HL-60/S4 (cell line): ENCODE measurements around the gene DLGAP1.

Experiments used
- in situ Hi-C: fragments of 300-500 bp; cut with MboI; formaldehyde crosslinking; loops from 2 replicates; pipeline ENCODE4 v1.14.3; 2022; ENCODE audit warnings: low sequenced_read_pairs

The DLGAP1 gene

DNA sequence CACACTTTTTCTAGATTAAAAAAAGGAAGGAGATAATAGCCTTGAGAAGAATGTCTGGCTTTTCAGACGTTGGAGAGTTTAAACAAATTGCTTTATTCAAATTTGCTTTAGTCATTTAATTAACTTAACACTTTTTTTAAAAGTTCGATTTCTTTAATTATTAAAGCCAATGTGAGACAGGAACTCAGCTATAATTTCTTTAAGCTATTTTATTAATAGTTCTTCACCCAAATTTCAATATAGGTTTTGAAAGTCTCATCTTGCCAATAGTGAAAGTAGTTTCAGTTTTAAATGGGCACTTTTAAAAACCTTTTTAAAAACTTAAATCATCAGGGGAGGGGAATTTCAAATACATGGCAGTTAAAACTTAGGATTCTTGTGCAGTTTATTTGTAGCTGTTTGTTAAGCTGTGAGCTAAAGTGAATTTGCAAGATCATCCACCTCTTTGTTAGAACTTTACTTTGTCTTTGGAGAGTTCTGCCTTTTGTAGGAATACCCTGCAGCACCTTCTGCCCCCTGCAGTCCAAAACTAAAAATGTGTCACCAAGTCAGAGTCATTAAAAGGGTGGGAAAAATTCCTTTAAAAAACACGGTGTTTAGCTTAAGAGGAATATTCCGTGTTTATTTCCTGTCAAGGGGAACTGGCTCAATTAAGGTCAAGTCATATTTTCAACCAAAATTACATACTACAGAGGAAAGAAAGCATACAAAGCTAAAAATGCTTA lies 1000.6 kb downstream of the DLGAP1 start:
- in situ Hi-C loops, result loop anchor here (5.0 to 10.0 kb wide), 2 partner anchors 143 to 210 kb away; no protein-coding TSS in a partner anchor

DNA sequence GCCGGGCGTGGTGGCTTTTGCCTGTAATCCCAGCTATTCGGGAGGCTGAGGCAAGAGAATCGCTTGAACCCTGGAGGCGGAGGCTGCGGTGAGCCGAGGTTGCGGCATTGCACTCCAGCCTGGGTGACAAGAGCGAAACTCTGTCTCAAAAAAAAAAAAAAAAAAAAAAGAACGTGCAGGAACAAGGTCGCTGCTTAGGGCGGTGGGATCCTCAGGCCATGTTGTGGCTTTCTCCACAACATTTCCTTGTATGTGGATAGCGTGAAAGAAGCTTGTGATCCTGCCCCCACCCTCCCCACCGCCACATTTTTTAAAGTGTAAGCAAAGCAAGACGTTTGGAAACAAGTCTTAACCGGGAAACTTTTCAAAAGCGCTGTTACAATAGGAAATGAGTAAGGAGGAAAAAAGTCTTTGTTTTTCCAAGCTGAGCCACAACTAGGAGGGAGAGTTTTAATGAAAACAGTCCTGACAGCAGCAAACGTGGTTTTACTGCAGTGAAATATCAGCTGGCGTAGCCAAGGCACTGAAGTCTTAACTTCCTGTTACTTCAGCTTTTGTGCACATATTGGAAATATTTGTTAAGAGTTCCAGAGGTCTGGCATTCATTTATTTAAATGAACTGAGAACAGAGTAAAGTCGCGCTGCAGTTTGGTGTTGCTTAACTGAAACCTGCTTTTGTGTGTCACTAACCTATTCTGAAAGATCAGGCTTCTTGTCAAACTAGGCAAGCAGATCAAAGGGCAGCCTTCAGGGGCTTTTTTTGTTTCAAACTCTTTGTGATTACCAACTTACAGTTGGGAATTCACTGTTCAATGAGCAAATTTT lies 1001.4 kb downstream of the DLGAP1 start:
- in situ Hi-C loops, result loop anchor here (5.0 to 10.0 kb wide), 2 partner anchors 144 to 211 kb away; no protein-coding TSS in a partner anchor

DNA sequence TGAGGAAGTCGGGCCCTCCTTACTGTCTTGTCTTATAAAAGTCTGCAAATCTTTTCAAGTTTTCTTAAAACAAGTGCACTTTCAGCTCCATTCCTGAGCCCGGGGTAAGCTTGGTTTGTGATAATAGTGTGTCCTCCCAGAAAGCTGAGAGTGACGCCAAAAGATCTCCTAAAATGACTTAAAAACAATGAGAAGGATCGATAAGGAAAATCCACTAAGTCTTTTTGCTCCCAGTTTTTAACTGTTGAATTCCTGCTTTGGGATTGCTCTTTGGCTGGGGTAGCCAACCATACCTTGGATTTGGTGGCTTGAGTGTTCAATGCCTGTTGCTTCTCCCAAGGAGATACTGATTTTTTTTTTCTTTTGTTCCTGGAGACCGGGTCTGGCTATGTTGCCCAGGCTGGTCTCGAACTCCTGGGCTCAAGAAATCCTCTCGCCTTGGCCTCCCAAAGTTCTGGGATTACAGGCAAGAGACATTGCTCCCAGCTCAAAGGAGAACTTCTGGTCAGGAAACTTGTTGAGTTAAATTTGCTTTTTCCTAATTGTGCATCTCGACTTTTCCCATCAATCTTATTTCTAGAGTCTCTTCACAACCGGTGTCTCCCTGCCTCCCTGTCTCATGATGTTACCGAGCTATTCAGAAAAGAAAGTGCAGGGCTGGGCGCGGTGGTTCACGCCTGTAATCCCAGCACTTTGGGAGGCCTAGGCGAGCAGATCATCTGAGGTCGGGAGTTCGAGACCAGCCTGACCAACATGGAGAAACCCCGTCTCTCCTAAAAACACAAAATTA lies 1002.2 kb downstream of the DLGAP1 start:
- in situ Hi-C loops, result loop anchor here (5.0 to 10.0 kb wide), 2 partner anchors 144 to 212 kb away; no protein-coding TSS in a partner anchor

DNA sequence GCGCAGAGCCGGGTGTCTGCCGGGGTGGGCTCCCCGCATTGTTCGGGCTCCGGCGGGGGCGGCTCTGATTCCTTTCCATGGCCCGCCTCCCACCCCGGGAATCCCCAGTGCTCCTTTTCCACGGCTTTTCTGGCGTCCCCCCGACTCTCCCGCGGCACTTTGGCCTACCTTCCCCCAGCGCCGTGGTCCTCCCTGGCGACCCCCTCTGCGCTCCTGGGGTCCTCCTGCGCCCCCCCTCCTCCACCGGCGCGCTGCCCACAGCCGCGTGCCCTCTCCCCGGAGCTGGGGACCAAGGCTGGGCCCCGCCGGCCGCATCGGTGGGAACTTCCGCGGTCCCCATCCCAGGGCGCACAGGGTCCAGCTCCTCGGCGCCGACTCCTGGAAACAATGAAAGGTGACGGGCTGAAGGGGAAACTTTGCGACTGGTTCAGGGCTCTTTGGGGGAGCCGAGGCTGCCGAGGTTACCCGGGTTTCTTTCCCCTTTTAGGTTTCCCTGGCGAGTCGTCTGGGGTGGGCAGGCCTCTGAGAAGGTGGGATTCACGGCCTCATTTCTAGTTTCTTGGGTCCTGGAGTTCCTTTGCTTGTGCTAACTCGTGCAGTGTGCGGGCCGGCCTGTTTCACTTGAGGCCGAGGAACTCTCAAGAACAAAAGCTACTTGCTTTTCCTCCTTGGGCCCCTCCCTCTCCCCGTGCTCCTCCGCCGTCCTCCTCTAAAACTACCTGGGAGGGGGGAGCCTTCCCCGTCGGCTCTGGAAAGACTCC lies 1002.9 kb downstream of the DLGAP1 start:
- in situ Hi-C loops, result loop anchor here (5.0 to 10.0 kb wide), 2 partner anchors 145 to 213 kb away; no protein-coding TSS in a partner anchor

DNA sequence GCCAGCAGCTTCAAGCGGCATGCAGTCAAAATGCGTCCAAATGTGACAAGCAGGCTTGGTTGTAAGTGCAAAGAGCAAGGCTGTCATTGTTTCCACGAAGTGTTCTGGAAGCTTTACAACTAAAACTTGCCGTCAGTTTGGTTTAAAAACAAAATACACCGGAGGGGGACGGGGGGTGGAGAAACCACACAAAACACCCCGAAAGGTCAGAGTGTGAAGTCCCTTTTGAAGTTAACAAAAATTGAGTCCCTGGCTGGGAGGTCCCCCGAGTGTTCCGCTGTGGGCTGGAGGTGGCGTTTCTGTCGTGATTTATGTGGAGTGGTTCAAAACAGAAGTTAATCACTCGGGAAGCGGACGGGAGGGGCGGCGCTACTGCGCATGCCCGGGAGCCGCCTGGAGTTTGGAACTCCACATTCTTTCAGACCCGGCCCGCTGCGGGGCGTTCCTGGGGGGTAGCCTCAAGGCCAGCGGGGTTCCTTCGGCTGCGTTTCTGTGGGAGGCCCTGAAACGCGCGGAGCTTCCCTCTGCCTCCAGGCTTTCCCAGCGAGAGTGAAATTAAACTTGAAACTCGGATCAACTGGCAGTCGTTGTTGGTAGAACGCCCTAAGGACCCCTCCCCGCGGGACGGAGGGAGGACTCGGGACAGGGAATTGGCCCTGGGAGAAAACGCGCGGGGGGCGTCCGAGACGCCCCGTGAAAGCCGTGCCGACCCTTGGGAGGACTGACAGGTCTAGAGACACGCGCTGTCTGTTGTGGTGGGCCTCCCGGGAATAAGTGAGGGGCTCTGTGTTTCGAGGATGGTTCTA lies 1003.7 kb downstream of the DLGAP1 start:
- in situ Hi-C loops, result loop anchor here (5.0 to 10.0 kb wide), 2 partner anchors 146 to 213 kb away; no protein-coding TSS in a partner anchor

DNA sequence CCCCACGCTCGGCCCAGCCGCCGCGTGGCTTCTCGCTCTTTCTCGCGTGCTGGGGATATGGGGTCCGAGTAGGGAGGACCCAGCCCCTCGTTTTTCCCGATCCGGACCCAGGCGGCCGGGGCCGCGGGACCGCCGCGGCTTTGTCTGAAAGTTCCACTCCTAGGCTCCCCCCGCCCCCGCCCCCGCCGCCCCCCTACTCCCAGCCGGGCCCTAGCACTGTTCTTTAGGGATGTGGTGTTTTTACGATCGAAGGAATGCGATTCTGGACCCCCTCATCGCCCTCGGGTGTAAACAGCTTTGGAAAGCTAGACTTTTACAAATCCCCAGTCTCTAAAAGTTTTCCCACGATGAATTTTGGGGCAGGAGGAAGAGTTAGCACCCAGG lies 1004.3 kb downstream of the DLGAP1 start:
- in situ Hi-C loops, result loop anchor here (5.0 to 10.0 kb wide), 2 partner anchors 147 to 214 kb away; no protein-coding TSS in a partner anchor

DNA sequence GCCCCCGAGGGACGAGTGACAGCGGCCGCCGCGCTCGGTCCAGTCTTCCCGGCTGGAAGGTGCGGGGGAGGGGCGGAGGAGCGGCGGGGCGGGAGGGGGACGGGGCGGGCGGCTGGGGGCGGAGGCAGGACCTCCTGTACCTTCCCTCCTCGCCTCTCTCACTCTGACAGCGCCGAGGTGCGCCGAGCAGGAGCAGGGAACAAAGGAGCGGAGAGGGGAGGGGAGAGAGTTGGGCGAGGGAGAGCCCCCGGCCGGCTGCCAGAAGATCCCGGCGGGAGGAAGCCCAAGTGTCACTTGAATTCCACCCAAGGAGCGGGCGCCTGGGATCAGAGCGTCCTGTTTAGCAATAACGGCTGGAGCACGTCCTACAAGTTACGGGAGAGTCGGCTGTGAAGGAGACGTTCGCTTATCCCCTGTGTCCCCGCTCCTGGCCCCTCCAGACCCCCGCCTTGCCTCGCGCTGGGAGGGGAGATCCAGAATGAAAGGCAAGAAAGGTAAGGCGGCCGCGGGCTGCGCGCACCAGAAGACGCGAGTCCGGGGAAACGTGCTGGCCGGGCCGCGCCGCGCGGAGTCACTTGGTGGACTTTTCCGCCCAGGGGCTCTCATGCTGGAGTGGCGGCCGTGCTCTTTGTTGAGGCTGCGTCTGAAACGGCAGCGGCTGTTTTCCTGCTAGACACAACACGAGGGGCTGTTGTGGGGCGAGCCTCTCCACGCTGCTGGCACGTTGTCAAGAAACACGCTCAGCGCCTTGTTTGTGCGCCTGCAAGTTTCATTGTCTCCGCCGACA lies 1004.9 kb downstream of the DLGAP1 start, which contains the start of gene TGIF1:
Gene TGIF1, plus strand, starts transcription at position 161 of the 787 bp plus-strand sequence. Its CDS starts 318 bp downstream, at position 479.
- in situ Hi-C loops, result loop anchor here (5.0 to 10.0 kb wide), 2 partner anchors 147 to 215 kb away; no protein-coding TSS in a partner anchor

DNA sequence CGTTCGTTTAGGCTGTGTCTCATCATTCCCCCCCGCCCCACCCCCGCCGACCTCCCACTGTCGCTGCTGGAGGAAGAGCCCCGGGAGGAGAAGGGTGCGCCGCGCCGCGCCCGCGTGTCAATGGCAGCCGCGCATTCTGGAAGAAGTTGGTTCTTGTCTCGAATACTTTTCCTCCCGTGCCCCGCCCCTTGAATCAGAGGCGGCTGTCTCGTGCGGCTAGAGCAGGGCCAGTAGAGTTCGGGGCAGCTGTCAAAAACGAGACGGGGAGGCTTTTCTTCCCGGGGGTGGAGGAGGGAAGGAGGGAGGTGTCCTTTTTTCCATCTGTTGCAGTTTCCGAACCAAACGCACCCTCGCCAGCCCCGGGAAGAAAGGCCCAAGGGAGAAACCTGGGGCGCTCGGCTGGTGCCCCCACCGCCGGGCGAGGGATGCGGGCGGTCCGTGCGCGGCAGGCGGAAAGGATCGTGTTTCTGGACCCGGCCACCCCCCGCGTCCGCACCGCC lies 1005.5 kb downstream of the DLGAP1 start:
- in situ Hi-C loops, result loop anchor here (5.0 to 10.0 kb wide), 2 partner anchors 148 to 215 kb away; no protein-coding TSS in a partner anchor

DNA sequence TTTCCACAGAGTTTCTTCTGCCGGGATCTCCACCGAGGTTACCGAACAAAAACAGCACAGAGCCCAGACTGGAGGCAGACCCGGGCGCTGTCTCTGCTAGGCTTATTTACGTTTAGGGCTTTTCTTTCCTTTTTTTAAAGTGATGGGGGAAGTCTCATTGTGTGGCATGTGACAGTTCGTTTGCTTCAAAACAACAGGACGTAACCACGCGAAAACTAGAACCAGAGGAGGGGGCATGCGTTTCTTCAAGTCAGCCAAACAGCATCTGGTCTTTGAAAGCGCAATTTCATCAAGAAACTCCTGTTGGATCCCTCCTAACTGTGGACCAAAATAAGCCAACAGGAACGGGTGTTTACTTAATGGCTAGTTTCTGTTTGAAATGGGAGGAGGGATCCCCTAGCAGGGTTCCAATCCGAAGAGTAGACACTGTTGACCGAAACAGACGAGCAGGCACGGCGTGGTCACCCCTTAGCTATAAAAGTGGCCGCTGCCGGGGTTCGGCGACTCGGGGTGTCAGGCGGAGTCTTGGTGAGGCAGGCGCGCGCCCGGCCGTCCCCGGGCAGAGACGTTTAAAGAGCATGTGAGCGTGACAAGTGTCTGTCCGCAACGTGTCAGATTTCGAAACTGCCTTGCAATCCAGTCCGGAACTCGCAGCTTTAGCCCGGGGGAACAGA lies 1006.1 kb downstream of the DLGAP1 start:
- in situ Hi-C loops, result no loop called here

DNA sequence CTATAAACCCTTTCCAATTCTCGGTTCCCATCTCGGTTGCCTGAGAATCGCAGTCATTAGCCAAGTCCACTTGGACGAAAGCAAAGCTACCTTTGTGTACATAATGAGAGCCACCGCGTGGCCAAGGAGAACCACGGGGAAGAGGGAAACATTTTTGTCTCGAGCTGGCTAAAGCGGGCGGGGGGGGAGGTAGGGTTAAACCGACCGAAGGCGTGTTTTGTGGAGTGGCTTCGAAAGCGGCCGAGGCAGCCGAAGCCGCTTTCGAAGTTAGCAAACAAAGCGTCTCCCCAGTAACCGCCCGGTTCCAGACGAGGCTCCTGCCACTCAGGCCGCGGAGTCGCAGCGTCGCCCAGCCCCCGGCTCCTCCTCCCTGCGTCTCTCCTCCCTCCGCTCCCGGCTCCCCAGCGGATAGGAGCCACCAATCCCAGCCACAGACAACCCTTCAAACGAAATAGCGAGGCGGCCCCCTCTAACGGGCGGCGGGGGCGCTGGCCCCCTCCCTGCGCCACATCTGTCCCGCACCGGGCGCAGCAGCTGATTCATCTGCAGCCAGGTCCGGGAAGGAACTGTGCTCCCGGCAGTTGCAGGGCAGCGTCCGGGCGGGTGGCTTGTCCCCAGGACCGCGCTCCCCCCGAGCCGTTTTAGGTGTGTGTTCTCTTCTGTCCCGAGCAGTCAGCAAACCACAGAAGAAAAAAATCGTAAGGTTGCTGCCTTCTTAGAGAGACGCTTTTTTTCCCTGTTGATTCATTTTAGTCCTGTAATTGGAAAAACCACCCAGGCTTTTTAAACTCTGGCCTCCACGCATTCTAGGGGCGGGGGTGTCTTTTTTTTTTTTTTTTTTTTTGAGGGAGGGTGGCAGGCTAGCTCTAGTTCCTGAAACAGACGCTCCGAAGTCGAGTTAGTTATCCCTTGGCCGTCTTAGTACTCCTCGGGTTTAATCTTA lies 1006.9 kb downstream of the DLGAP1 start:
- in situ Hi-C loops, result no loop called here

DNA sequence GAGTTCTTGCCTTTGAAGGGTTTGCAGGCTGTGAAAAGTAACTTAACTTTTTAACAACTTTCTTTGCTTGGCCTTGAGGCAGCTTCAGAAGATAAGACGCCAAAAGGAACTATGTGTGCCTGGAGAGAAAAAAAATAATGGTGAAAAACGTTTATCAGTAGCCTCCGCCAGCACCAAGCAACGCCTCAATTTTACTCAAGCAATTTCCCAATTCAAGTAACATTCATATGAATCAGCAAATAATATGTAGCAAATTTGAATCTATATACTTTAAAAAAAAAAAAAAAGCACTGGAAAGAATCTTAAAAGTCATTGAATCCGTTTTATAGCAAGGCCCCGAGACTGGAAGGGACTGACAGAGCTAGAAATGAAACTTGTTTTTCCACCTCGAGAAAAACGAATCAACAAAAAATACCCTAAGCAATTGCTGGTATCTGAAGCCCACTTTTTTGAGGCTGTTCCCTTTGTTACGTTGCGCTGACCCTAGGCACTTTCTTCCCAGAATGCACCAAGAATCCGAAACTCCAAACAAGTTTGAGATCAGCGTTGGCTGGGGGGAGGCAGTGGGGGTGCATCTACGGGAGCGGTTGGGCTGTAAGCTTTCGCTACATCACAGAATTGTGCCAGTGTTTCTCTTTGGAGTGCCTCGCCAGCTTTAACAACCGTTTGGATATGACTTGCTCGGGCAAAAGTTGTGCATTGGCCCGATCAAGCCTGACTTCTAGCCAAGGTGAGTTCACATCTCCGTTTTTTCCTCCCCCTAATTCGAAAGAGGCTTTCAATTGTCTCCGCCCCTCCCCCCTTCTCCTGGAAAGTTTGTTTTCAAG lies 1007.8 kb downstream of the DLGAP1 start:
- in situ Hi-C loops, result no loop called here
